WTC11 (cell line): ENCODE measurements around the gene C6orf47. TPM values are rescaled to one million over a fixed set of nuclear protein-coding genes. Genes with fewer than 3 reads are reported as not detected.

ENCODE experiments used
- ATAC-seq: fragments of 200-7000 bp; cut with Tn5 transposase; 2 replicates; pipeline ENCODE4 v1.10.0; 2021; ENCODE audit warnings: mild to moderate bottlenecking, moderate library complexity
- CTCF ChIA-PET: fragments of 300-600 bp; sonication (Branson Sonifier 250); formaldehyde crosslinking; loops from one replicate; lab custom pipeline; 2021; ENCODE audit warnings: antibody characterized with exemption; lab: Charles Lee
- POLR2A ChIA-PET: fragments of 350-600 bp; sonication (Branson Sonifier 250); formaldehyde crosslinking; loops from one replicate; lab custom pipeline; 2021; ENCODE audit warnings: antibody characterized with exemption; lab: Charles Lee
- DNase-seq: peaks from one replicate; pipeline ENCODE4 v3.0.0; 2021; ENCODE audit warnings: low spot score
- H3K27ac Mint-ChIP-seq: 2 replicates; pipeline ENCODE4 v1.8.0; 2021; ENCODE audit warnings: mixed read lengths
- H3K27me3 Mint-ChIP-seq: 2 replicates; pipeline ENCODE4 v1.8.0; 2021; ENCODE audit warnings: low read depth, mild to moderate bottlenecking, moderate library complexity, mixed read lengths
- H3K36me3 Mint-ChIP-seq: 2 replicates; pipeline ENCODE4 v1.8.0; 2021; ENCODE audit warnings: mixed read lengths
- H3K4me1 Mint-ChIP-seq: 2 replicates; pipeline ENCODE4 v1.8.0; 2022; ENCODE audit warnings: mixed read lengths
- H3K4me3 Mint-ChIP-seq: 2 replicates; pipeline ENCODE4 v1.8.0; 2021; ENCODE audit warnings: mild to moderate bottlenecking, moderate library complexity, mixed read lengths
- H3K9me3 Mint-ChIP-seq: 2 replicates; pipeline ENCODE4 v1.8.0; 2021; ENCODE audit warnings: mixed read lengths
- CREM ChIP-seq: sonication (generic); formaldehyde crosslinking; IDR thresholded peaks from 2 replicates; pipeline ENCODE4 v1.8.1; 2022; ENCODE audit warnings: mild to moderate bottlenecking, missing genetic modification reagents, moderate library complexity
- GABPB1 ChIP-seq: sonication (generic); formaldehyde crosslinking; IDR thresholded peaks from 2 replicates; pipeline ENCODE4 v1.8.1; 2023; ENCODE audit warnings: mild to moderate bottlenecking, missing genetic modification reagents
- JAZF1 ChIP-seq: fragments of 250-450 bp; sonication (Bioruptor Pico); IDR thresholded peaks from 2 replicates; pipeline ENCODE4 v1.9.0; 2021; ENCODE audit warnings: moderate library complexity, mild to moderate bottlenecking, inconsistent platforms
- SMAD3 ChIP-seq: sonication (generic); formaldehyde crosslinking; IDR thresholded peaks from 2 replicates; pipeline ENCODE4 v1.8.0; 2022; ENCODE audit warnings: missing genetic modification reagents, mild to moderate bottlenecking, borderline replicate concordance
- ZNF219 ChIP-seq: sonication (generic); formaldehyde crosslinking; IDR thresholded peaks from 2 replicates; pipeline ENCODE4 v1.8.0; 2023; ENCODE audit warnings: missing genetic modification reagents, mild to moderate bottlenecking, borderline replicate concordance
- total RNA-seq: library from RNA; stranded (reverse); gene quantifications from 3 replicates; pipeline ENCODE4 v1.2.3, GENCODE V29; 2021
- TF ChIP-seq, protein P1 (sequence below): sonication (generic); formaldehyde crosslinking; IDR thresholded peaks from 2 replicates; pipeline ENCODE4 v1.8.1; 2023; ENCODE audit warnings: mild to moderate bottlenecking, missing genetic modification reagents, borderline replicate concordance
- TF ChIP-seq, protein P2 (sequence below): sonication (generic); formaldehyde crosslinking; IDR thresholded peaks from 2 replicates; pipeline ENCODE4 v1.8.0; 2023; ENCODE audit warnings: missing genetic modification reagents
- TF ChIP-seq, protein P3 (sequence below): fragments of 250-450 bp; sonication (Bioruptor Pico); conservative IDR thresholded peaks from 2 replicates; pipeline ENCODE4 v1.9.0; 2021; ENCODE audit warnings: mild to moderate bottlenecking
- TF ChIP-seq, protein P4 (sequence below): sonication (generic); formaldehyde crosslinking; IDR thresholded peaks from 2 replicates; pipeline ENCODE4 v1.8.1; 2023; ENCODE audit warnings: mild to moderate bottlenecking, missing genetic modification reagents, moderate library complexity
- TF ChIP-seq, protein P5 (sequence below): sonication (generic); formaldehyde crosslinking; IDR thresholded peaks from 2 replicates; pipeline ENCODE4 v1.8.0; 2022; ENCODE audit warnings: mild to moderate bottlenecking, missing genetic modification reagents
- TF ChIP-seq, protein P6 (sequence below): sonication (generic); formaldehyde crosslinking; conservative IDR thresholded peaks from 2 replicates; pipeline ENCODE4 v1.8.1; 2023; ENCODE audit warnings: mild to moderate bottlenecking, low read depth, missing genetic modification reagents, moderate library complexity
- TF ChIP-seq, protein P7 (sequence below): sonication (generic); formaldehyde crosslinking; IDR thresholded peaks from 2 replicates; pipeline ENCODE4 v1.8.1; 2023; ENCODE audit warnings: mild to moderate bottlenecking, moderate library complexity, missing genetic modification reagents
- TF ChIP-seq, protein P8 (sequence below): sonication (generic); formaldehyde crosslinking; IDR thresholded peaks from 2 replicates; pipeline ENCODE4 v1.8.1; 2022; ENCODE audit warnings: mild to moderate bottlenecking, missing genetic modification reagents, moderate library complexity, borderline replicate concordance

The C6orf47 gene
- total RNA-seq, 1 experiment from 2014 or later: 16.3 TPM

DNA sequence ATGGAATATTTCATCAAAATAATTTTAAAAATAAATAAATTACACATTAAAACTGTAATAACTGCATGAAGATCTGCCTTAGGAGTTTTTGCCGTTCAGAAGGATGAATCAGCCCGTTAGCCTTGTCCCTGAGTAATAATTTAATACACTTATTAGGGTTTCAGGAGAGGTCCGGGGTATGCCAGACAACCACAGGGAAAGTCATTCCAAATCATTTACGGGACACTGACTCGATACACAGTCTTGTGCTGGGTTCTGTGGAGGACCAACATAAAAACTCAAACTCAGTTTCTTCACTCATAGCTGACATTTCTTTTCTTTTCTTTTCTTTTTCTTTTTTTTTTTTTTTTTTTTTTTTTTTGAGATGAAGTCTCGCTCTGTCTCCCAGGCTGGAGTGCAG is 45.4 kb upstream of the C6orf47 start:
- Mint-ChIP-seq H3K36me3 (no peaks in the 10 kb centered on the region), H3K4me1 (peaks cover 19% of the 10 kb centered on the region), H3K4me3 (no peak overlapping the region), H3K27ac (no peak overlapping the region), H3K9me3 (no peaks in the 10 kb centered on the region), H3K27me3 (peaks cover 7% of the 10 kb centered on the region; the same call in 1 of the 2 replicates)
- ATAC-seq: no peak
- TF ChIP-seq, protein P1, sequence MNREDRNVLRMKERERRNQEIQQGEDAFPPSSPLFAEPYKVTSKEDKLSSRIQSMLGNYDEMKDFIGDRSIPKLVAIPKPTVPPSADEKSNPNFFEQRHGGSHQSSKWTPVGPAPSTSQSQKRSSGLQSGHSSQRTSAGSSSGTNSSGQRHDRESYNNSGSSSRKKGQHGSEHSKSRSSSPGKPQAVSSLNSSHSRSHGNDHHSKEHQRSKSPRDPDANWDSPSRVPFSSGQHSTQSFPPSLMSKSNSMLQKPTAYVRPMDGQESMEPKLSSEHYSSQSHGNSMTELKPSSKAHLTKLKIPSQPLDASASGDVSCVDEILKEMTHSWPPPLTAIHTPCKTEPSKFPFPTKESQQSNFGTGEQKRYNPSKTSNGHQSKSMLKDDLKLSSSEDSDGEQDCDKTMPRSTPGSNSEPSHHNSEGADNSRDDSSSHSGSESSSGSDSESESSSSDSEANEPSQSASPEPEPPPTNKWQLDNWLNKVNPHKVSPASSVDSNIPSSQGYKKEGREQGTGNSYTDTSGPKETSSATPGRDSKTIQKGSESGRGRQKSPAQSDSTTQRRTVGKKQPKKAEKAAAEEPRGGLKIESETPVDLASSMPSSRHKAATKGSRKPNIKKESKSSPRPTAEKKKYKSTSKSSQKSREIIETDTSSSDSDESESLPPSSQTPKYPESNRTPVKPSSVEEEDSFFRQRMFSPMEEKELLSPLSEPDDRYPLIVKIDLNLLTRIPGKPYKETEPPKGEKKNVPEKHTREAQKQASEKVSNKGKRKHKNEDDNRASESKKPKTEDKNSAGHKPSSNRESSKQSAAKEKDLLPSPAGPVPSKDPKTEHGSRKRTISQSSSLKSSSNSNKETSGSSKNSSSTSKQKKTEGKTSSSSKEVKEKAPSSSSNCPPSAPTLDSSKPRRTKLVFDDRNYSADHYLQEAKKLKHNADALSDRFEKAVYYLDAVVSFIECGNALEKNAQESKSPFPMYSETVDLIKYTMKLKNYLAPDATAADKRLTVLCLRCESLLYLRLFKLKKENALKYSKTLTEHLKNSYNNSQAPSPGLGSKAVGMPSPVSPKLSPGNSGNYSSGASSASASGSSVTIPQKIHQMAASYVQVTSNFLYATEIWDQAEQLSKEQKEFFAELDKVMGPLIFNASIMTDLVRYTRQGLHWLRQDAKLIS (CRISPR knock-in tag): no peak
- TF ChIP-seq ZNF219 (CRISPR knock-in tag): no peak
- TF ChIP-seq, protein P2, sequence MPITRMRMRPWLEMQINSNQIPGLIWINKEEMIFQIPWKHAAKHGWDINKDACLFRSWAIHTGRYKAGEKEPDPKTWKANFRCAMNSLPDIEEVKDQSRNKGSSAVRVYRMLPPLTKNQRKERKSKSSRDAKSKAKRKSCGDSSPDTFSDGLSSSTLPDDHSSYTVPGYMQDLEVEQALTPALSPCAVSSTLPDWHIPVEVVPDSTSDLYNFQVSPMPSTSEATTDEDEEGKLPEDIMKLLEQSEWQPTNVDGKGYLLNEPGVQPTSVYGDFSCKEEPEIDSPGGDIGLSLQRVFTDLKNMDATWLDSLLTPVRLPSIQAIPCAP (CRISPR knock-in tag): no peak
- TF ChIP-seq CREM (CRISPR knock-in tag): no peak
- TF ChIP-seq, protein P3, sequence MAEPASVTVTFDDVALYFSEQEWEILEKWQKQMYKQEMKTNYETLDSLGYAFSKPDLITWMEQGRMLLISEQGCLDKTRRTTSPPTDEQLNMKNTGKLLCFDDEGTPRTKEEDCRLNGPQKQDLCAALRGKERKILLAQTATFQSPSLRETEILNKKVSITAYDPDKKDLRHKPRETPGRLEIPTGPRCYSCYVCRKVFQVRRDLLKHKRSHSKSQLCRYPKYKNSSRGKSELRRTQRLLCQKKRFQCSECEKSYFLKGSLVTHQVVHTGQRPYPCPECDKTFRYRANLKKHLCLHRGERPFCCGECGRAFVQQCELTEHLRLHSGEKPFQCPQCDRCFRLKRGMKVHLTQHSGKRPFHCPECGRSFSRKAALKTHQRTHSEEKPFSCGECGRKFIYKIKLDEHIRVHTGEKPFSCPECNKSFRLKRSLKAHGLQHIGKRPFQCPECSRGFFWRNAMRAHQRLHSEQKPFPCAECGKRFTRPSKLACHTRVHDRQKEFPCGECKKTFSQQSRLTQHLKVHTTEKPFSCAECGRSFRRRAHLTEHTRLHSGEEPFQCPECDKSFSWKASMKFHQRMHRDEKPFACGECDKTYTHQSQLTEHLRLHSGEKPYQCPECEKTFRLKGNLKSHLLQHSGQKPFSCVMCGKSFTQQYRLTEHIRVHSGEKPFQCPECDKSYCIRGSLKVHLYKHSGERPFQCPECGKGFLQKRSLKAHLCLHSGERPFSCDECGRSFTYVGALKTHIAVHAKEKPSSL (CRISPR knock-in tag): no peak
- TF ChIP-seq GABPB1 (CRISPR knock-in tag): no peak
- TF ChIP-seq, protein P4, sequence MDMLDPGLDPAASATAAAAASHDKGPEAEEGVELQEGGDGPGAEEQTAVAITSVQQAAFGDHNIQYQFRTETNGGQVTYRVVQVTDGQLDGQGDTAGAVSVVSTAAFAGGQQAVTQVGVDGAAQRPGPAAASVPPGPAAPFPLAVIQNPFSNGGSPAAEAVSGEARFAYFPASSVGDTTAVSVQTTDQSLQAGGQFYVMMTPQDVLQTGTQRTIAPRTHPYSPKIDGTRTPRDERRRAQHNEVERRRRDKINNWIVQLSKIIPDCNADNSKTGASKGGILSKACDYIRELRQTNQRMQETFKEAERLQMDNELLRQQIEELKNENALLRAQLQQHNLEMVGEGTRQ (CRISPR knock-in tag): no peak
- TF ChIP-seq, protein P5, sequence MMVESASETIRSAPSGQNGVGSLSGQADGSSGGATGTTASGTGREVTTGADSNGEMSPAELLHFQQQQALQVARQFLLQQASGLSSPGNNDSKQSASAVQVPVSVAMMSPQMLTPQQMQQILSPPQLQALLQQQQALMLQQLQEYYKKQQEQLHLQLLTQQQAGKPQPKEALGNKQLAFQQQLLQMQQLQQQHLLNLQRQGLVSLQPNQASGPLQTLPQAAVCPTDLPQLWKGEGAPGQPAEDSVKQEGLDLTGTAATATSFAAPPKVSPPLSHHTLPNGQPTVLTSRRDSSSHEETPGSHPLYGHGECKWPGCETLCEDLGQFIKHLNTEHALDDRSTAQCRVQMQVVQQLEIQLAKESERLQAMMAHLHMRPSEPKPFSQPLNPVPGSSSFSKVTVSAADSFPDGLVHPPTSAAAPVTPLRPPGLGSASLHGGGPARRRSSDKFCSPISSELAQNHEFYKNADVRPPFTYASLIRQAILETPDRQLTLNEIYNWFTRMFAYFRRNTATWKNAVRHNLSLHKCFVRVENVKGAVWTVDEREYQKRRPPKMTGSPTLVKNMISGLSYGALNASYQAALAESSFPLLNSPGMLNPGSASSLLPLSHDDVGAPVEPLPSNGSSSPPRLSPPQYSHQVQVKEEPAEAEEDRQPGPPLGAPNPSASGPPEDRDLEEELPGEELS (CRISPR knock-in tag): no peak
- TF ChIP-seq, protein P6, sequence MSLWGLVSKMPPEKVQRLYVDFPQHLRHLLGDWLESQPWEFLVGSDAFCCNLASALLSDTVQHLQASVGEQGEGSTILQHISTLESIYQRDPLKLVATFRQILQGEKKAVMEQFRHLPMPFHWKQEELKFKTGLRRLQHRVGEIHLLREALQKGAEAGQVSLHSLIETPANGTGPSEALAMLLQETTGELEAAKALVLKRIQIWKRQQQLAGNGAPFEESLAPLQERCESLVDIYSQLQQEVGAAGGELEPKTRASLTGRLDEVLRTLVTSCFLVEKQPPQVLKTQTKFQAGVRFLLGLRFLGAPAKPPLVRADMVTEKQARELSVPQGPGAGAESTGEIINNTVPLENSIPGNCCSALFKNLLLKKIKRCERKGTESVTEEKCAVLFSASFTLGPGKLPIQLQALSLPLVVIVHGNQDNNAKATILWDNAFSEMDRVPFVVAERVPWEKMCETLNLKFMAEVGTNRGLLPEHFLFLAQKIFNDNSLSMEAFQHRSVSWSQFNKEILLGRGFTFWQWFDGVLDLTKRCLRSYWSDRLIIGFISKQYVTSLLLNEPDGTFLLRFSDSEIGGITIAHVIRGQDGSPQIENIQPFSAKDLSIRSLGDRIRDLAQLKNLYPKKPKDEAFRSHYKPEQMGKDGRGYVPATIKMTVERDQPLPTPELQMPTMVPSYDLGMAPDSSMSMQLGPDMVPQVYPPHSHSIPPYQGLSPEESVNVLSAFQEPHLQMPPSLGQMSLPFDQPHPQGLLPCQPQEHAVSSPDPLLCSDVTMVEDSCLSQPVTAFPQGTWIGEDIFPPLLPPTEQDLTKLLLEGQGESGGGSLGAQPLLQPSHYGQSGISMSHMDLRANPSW (CRISPR knock-in tag): no peak
- TF ChIP-seq, protein P7, sequence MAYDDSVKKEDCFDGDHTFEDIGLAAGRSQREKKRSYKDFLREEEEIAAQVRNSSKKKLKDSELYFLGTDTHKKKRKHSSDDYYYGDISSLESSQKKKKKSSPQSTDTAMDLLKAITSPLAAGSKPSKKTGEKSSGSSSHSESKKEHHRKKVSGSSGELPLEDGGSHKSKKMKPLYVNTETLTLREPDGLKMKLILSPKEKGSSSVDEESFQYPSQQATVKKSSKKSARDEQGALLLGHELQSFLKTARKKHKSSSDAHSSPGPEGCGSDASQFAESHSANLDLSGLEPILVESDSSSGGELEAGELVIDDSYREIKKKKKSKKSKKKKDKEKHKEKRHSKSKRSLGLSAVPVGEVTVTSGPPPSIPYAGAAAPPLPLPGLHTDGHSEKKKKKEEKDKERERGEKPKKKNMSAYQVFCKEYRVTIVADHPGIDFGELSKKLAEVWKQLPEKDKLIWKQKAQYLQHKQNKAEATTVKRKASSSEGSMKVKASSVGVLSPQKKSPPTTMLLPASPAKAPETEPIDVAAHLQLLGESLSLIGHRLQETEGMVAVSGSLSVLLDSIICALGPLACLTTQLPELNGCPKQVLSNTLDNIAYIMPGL (CRISPR knock-in tag): no peak
- TF ChIP-seq JAZF1 (CRISPR knock-in tag): no peak
- TF ChIP-seq SMAD3: no peak
- TF ChIP-seq, protein P8, sequence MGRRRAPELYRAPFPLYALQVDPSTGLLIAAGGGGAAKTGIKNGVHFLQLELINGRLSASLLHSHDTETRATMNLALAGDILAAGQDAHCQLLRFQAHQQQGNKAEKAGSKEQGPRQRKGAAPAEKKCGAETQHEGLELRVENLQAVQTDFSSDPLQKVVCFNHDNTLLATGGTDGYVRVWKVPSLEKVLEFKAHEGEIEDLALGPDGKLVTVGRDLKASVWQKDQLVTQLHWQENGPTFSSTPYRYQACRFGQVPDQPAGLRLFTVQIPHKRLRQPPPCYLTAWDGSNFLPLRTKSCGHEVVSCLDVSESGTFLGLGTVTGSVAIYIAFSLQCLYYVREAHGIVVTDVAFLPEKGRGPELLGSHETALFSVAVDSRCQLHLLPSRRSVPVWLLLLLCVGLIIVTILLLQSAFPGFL (CRISPR knock-in tag): no peak
- ChIA-PET POLR2A (no interaction called here), CTCF (interaction anchor here (0.6 to 1.4 kb wide), 5 partner anchors 32 to 1595 kb away, joined by 3 to 4 read pairs (median 3); partner anchors contain the start of gene GPANK1)
- no peak for DNase-seq
